ENCODE measurements around the gene FXR1.

GRCh38 chr3:180980611-180981010 lies 68.1 kb downstream of the FXR1 start:
- TF ChIP-seq YY1 (IDR thresholded peaks at IDR 0.05; ENCODE audit: insufficient read depth, insufficient read length) (no peak), ZNF274 (IDR thresholded peaks at IDR 0.05; ENCODE audit: low read depth, low read length) (no peak)

All from NT2/D1 (cell line).